A204.1 (cell line): ENCODE data around the gene MS4A18.
"Not testable (repeated sequence)": the region's sequence is repeated elsewhere in the genome, so short reads cannot be mapped to it uniquely, and the experiment has no call there.

Source experiments
- FAIRE-seq: peaks from 2 replicates; lab custom pipeline; 2012; peaks lifted over from hg19 to GRCh38; lab: Jason Lieb, UNC

The MS4A18 gene

DNA sequence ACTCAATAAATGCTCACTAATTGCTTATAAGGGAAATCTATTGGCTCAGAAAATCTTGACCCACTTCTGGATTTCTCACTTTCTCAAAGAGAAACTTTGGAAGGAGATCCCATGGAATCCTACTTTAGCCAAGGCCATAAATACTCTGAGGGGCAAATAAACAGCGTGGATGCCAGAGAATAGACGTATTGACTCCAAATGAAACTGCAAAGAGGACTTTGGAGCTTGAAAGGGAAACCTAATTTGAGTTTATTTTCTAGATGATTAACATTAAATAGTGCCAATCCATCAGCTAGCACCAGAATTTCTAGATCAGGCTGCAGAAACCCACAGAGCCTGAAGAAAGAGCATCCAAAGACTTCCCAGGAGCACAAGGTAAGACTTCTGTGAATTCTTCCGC is at the start of gene MS4A18:
Gene MS4A18, plus strand, starts transcription at position 301 of the 400 bp plus-strand sequence.
- no peak for FAIRE-seq

DNA sequence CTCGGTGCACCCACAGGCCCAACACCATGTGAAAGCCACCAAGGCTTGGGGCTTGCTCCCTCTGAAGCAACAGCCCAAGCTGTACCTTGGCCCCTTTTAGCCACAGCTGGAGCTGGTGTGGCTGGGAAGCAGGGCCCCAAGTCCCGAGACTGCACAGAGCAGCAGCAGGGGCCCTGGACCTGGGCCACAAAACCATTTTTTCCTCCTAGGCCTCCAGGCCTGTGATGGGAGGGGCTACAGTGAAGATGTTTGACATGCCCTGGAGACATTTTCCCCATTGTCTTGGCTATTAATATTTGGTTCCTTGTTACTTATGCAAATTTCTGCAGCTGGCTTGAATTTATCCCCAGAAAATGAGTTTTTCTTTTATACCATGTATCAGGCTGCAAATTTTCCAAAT is 46.3 kb upstream of the MS4A18 start:
- not testable (repeated sequence) for FAIRE-seq

DNA sequence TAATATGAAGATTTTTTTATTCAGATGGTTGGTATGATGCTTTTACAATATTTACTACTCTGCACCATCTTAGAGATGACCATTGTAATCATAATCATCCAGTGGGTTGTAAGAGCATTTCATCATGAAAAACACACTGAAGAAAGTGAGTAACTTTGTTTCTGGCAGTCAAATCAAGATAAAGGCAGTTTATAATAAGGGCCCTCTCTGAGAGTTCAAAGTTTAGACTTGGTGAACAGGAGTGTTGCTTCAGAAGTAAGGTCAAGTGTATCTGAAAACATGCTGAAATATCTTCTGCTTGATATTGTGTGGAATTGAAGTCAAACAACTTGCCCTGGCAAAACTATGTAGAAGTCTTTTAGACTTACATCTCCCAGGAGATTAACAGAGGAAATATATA is 44.6 kb upstream of the MS4A18 start:
- no peak for FAIRE-seq

DNA sequence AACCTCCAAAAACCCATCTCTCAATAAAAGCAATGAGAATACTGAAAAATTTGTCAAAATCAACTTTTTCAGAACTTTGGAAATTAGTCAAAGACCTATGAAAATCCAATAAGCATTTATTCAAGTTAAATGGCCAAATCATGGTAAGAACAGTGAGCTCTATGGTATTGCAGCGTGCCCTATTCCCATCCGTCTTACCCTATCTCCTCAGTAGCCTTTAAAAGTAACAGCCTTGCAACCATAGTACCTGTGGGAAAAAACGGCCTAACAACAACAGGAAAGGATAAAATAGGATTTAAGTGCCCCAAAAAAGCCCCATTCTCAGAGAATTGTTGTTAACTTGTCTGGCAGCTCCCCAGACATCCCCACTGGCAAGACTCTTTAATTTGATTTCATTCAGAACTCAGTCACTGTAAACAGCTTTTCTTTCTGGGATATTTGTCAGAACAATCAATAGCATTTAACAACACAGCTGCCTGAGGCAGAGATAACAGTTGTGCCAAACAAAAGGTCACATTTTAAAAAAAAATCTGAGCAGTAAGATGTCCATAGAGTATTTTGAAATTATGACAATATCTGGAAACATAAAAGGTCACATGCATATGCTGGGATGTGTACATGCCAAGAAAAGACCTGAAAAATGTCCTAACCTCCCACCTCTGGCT is 43.9 kb upstream of the MS4A18 start:
- FAIRE-seq = no peak

DNA sequence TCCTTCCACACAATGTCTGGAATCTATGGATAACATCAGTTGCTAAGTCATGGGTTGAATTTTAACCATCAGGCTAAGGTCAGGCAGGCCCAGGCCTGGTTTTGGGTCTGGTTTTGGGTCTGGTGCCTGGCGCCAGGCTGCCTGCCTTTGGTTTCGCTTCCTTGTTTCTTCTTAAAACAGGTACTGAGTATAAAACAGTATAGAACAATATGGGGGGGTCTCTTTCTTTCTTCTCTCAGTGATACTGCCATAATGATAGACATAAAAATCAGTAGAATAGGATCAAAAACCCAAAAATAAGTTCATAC is 40.0 kb upstream of the MS4A18 start:
- FAIRE-seq = not testable (repeated sequence)

DNA sequence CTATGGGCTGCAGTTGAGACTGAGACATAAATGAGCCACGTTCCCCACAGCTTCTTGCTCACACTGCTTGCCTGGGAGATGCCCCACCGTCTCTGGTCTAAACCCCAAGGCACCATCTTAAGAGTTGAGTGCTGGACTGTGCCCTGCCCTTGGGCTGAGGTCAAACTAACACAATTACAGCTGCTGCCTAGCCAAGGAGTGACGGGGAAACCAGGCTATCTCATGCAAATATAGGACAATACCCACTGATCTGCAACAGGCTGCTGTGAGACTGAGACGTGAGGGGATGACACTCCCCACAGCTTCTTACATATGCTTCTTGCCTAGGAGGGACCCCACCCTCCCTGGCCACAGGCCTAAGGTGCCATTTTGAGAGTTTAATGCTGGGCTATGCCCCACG is 32.9 kb upstream of the MS4A18 start:
- no peak for FAIRE-seq

DNA sequence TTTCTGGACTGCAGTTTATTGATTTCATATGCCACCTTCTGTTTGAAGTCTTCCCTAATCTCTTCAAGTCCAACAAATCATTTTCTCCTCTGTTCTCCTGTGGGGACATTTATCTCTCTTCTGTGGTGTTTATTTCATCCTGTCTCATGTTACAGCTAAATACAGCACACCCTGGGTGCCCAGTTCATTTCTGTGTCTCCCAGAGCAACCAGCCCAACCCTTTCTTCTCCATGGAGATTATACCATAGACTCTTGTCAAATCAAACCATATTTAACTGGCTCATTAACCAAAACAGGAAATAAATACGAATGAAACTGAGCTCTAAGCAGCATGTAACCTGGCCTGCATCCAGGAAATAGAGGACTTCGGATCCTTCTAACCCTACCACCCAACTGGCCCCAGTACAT is 25.2 kb upstream of the MS4A18 start, which contains the start of gene MS4A8:
Gene MS4A8, plus strand, starts transcription at position 329 of the 408 bp plus-strand sequence. CDS start 1,249 bp downstream, outside the sequence.
- no peak for FAIRE-seq

DNA sequence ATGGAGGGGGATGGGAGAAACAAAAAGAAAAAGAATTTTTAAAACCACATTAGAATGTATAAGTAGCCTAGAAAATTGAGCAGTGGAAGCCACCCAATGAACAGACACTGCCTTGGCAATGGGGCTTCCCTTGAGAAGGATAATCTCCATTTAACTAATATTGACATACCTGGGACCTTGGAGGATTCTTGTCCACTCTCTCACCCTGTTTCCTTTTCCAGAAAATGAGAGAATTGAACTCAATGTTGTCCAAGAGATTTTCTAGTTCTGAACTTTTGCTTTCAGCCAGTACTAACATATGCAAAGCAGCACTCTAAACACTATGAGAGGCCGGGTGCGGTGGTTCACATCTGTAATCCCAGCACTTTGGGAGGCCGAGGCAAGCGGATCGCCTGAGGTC is 24.6 kb upstream of the MS4A18 start:
- no peak for FAIRE-seq

DNA sequence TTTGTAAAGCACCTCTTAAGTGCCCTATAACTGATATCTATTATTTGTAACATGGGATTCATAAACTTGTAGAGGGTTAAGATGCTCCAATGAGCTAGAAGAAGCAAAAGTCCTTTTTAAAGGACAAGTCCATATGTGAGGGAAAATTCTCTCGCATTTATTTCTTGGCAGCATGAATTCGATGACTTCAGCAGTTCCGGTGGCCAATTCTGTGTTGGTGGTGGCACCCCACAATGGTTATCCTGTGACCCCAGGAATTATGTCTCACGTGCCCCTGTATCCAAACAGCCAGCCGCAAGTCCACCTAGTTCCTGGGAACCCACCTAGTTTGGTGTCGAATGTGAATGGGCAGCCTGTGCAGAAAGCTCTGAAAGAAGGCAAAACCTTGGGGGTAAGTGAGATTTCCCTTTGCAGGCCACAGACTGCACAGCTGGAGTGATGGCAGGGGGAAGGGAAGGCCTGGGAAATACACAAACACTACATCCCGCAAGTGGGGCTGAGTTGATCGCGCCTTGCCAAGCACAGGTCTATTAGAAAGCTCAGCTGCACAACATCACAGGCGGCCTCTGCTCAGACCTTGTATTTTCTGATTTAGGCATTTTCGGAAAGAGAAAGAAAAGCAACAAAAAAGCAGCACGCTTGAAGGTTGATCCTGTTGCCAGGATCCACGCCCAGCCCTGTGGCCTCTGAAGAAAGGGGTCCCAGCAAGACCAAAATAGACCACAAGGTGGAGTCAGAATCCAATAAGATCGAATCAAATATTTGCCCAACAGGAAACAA is 23.6 kb upstream of the MS4A18 start:
- FAIRE-seq = no peak

DNA sequence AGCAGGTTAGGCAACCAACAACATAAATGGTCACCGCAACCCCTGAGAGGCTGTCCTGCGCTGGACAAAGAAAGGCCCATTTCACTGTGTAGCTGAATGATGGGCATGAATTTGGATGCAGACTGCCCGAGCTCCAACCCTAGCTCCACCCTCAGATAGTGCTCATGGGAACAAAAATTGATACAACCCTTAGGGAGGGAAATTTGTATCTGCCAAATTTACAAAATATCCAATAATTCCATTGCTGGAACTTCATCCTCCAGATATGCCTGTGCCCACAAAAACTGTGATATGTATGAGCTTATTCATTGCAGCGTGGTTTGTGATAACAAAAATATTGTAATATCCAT is 23.1 kb upstream of the MS4A18 start:
- FAIRE-seq = no peak

DNA sequence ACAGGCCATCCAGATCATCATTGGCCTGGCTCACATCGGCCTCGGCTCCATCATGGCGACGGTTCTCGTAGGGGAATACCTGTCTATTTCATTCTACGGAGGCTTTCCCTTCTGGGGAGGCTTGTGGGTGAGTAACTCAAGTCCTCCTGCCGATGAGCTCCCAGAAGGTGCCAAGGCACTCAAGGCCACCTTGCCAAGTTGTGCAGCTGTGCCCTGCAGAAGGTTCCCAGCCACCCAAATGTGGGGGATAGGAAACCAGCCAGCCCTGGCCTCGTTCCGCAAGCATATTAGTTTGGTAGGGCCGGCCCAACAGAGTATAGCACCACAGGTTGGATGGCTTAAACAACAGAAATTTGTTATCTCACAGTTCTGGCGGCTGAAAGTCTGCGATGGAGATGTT is 21.1 kb upstream of the MS4A18 start:
- no peak for FAIRE-seq

DNA sequence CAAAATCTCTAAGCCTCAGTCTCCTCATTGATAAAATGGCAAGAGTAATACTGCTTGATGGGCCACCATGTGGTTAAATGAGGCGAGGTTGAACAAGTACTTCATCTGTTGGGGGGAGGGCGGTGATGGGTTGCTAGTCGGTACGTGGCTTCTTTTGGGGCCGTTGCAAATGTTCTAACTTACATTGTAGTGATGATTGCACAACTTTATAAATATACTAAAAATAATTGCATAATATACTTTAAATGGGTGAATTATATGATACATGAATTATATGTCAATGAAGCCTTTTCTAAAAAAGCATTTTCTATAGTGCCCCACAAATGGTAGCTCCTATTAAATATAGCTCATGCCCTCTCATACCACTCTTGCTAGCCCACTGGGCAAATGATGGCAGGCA is 18.6 kb upstream of the MS4A18 start:
- FAIRE-seq = no peak

DNA sequence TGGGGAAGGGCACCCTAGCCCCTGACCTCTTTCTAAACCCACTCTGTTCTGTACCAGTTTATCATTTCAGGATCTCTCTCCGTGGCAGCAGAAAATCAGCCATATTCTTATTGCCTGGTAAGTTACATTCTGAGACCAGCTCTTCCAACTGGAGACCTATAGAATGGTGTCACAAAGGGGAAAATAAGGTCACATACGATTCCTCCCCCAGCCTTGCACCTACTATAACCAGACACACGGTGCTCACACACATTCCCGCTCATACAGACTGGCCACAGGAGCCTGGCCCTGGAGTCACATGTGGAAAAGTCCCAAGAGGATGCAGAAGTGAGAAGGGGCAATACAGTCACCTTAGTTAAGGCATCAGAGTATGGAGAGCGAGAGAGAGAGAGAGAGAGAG is 17.6 kb upstream of the MS4A18 start:
- no peak for FAIRE-seq

DNA sequence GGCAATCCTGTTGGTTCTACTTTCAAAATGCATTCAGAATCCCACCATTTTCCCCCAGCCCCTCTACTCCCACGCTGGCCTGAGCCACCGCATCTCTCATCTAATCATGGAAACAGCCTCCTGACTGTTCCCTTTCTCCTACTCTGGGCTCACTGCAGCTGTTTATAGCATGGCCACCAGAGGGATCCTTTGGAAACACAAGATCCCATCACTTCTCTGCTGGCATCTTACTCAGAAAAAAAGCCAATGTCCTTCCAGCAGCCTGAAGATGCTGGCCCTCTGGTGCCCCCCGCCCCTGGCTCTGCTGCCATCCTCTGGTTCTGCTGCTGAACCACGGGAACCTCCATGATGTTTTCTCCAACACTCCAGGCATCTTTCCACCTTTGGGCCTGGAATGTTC is 14.0 kb upstream of the MS4A18 start:
- FAIRE-seq = no peak

DNA sequence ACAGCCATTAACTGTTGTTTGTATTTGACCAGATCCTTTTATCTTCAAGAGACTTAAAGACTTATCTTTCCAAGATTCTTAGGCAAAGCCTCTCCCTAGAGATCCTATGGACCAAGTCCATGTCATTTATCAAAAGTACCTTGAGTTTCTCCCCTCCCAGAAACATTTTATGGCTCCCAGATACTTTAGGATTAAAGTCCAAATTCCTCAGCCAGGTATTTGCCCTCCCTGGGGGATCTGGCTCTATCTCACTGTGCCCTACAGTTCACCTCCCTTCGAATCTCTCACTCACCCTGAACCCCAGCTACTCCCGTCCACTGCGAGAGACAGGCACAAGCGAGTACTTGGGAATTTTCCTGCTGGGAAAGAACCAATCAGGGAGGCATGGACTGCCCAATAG is 13.2 kb upstream of the MS4A18 start:
- no peak for FAIRE-seq

DNA sequence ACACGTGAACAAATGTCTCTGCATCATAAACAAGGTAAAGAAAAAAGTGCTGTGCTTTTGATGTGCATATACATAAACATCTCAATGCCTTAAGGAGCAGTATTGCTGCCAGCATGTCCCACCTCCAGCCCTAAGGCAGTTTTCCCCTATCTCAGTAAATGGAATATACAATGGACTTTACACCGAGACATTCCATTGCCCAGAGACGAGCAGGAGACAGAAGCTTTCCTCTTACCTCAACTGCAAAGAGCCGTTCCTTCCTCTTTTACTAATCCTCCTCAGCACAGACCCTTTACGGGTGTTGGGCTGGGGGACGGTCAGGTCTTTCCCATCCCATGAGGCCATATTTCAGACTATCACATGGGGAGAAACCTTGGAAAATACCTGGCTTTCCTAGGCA is 11.1 kb upstream of the MS4A18 start:
- FAIRE-seq = not testable (repeated sequence)

DNA sequence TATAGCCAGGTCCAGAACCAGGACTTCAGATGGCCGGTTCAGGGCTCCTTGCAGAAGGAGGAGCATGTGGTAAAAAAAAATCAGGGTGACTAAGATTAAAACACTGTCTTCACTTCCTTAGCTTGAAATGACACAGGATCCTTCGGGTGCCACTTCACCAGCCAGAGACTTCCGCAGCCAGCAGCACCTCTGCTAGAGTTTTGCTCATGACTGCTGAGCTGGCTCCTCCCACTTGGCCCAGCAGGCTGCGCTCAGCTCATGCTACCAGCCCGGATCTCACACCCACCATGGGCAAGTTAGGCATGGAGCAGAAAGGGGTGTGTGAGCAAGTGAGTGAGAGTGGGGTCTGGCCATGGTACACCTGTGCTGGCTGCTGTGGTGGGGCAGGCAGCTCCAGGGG is 6.6 kb upstream of the MS4A18 start:
- no peak for FAIRE-seq

DNA sequence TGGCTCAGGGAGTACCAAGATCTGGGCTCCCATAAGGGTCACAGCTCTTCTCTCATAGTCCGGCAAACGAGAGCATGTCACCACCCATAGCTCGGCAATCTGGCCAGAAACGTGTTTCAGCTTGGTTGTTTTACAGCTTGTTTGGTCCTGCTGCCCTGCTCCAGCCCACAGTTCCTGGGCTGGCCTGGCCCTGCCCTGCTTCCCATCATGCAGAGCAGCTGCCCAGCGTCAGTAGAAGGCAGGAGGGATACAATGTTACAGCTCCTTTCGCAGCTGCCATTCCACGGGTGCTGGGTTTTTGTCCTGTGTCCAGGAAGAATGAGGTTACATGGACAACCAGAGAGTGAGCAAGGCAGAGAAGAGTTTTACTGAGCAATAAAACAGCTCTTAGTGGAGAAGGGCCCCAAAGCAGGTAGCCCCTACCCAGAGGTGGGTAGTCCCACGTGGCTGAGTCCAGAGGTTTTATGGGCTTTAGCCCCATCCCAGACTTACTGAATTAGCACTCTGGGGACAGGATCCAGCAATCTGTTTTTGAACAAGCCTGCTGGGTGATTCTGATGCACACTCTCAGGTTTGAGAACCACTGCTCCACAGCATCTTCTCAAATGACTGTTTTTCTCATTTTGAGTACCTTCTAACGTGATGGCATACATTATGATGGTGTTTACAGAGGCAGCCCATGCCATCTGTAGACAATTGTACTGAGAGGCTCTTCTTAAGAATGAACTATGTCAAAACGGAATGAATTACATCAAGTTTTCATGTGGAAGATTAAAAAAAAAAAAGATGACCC is 5.8 kb upstream of the MS4A18 start:
- no peak for FAIRE-seq

DNA sequence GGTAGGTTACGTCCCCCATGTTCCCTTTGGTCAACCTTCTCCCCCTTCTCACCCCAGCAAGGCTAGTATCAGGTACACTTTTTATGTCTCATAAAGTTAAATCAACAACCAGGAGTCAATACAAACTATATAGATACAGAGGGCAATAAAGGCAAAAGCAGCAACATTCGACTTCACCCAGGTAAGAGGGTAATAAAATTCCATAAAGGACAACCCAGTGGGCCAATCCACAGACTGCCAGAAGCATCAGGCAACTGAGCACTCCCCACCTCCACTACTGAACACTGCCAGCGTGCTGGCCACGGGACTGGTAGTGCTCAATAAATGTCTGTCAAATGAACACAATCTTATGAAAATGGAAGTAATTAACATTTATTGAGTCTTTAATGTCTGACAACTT is 5.1 kb upstream of the MS4A18 start:
- no peak for FAIRE-seq

DNA sequence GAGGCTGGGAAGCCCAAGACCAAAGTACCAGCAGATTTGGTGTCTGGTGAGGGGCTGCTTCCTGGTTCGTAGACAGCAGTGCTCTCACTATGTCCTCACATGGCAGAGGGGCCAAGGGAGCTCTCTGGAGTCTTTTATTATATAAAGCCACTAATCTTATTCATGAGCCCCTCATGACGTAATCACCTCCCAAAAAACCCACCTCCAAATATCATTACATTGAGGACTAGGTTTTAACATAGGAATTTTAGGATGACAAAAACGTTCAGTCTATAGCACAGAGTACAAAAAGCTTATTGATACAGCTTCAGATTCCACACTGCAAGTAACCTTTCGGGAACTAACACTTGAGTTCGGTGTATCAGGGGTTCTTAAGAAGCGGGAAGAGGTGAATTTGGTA is 4.1 kb upstream of the MS4A18 start:
- FAIRE-seq = no peak

DNA sequence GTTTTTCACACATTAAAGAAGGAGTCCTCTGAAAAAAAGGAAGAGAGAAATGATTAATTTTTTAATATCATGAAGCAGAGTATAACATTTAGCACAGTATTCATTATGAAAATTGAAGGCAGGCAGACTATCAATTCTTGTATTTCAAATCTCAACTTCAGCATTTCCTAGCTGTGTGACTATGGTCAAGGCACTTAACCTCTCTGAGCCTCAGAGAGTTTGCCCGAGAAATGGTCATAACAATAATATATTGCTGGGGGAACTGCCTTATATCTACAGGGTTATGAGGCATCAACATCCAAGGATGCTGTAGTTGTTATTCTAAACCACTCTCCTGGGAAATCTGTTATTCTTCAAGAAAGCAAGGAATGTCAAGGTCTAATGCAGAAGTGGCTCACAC is 1.1 kb downstream of the MS4A18 start:
- no peak for FAIRE-seq

DNA sequence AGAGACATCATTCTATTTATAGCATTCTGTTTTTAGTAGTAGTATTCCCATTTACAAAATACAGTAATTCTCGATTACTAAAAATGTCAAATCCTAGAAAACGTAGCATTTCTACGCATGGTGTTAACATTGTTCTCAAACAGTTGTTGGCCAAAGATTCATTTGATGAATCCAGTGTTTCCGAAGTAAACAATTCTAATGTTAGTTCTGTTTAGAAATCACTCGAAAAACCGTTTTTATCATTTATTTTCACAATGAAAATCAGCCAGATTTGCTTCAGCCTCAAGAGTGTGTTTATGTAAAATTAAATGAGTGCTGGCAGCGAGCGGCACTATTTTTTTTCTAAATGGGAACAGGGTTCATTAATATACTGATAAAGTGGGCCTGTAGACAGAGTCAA is 7.1 kb downstream of the MS4A18 start:
- no peak for FAIRE-seq

DNA sequence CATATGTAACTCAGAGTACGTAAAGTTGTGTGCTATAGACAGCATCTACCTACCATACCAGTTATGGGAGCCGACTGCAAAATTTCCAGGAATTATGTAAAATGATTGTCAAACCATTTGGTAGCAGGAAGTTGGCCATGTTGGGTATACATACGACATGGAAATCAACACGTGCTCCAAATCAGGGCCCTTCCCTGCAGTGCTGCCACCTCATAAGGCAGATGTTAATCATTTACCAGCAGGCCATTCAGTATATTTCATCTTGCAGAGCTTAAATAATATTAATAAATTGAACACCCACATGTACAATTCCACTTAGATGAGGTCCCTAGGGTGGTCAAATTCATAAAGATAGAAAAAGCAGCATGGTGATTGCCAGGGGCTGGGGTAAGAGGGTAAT is 9.8 kb downstream of the MS4A18 start:
- FAIRE-seq = no peak

DNA sequence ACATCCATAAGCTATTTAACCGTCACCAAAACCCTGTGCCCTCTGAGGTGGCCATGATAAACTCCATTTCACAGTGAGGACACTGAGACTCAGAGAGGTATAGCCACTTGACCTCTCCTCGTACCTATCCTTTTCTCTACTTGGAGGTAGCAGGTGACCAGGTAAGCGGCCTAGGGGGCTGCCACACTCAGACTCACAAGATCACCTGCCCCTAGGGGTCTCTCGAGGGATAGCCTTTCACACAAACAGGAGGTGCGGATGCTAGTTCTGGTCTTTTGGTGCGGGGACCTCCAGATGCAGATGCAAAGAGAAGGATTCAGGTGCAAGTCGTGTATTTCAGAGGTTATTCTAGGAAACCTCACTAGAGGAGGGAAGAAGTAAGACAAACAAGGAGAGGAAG is 14.6 kb downstream of the MS4A18 start:
- no peak for FAIRE-seq
